GM23338 (cell line): ENCODE data around the gene PTGR2.
"Not testable (repeated sequence)": the region's sequence is repeated elsewhere in the genome, so short reads cannot be mapped to it uniquely, and the experiment has no call there.

Source experiments
- EZH2 ChIP-seq: fragments of 200-600 bp; sonication (generic); IDR thresholded peaks from one replicate; pipeline ENCODE4 v1.8.0; 2017; ENCODE audit warnings: antibody characterized with exemption, mild to moderate bottlenecking, low read depth; ENCODE audit not compliant: unreplicated experiment
- EZH2phosphoT487 ChIP-seq: fragments of 200-600 bp; sonication (generic); IDR thresholded peaks from one replicate; pipeline ENCODE4 v1.8.1; 2018; ENCODE audit warnings: antibody characterized with exemption; ENCODE audit not compliant: unreplicated experiment
- REST ChIP-seq: IDR thresholded peaks from one replicate; pipeline ENCODE4 v1.6.1; 2018; ENCODE audit warnings: antibody characterized with exemption; ENCODE audit not compliant: unreplicated experiment
- TF ChIP-seq, protein P1 (sequence below), 2 experiments: fragments of 200-600 bp in 1 of 2; sonication (generic) in 1 of 2; conservative IDR thresholded peaks; 2 replicates each; pipeline versions ENCODE4 v1.5.1 to v1.6.1; 2016 to 2017; ENCODE audit warnings: antibody characterized with exemption in 2 of 2, low read depth in 2 of 2, mild to moderate bottlenecking in 2 of 2, moderate library complexity in 1 of 2

DNA sequence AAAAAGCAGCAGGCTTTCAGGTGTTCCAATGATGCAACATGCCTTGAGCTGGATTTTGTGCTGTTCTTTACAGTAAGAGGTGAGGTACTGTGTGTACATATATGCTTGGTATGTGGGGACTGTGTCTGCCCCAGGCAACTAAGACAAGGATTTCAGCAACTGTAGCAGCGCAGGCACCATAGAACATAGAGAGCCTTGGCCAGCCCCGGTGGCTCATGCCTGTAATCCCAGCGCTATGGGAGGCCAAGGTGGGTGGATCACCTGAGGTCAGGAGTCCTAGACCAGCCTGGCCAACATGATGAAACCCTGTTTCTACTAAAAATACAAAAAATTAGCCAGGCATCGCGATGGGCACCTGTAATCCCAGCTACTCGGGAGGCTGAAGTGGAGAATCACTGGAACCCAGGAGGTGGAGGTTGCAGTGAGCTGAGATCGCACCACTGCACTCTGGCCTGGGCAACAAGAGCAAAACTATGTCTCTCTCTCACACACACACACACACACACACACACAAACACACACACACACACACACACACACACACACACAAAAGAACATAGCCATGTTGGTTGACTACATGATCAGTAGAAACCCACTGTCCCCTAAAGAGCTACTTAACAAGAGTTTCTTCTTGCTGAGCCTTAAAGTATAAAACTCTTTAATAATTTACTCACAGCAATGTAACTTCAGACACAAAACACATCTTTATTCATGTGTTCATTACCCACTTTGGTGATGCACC lies 13.2 kb upstream of the PTGR2 start:
- TF ChIP-seq, protein P1, sequence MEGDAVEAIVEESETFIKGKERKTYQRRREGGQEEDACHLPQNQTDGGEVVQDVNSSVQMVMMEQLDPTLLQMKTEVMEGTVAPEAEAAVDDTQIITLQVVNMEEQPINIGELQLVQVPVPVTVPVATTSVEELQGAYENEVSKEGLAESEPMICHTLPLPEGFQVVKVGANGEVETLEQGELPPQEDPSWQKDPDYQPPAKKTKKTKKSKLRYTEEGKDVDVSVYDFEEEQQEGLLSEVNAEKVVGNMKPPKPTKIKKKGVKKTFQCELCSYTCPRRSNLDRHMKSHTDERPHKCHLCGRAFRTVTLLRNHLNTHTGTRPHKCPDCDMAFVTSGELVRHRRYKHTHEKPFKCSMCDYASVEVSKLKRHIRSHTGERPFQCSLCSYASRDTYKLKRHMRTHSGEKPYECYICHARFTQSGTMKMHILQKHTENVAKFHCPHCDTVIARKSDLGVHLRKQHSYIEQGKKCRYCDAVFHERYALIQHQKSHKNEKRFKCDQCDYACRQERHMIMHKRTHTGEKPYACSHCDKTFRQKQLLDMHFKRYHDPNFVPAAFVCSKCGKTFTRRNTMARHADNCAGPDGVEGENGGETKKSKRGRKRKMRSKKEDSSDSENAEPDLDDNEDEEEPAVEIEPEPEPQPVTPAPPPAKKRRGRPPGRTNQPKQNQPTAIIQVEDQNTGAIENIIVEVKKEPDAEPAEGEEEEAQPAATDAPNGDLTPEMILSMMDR (conservative IDR thresholded peaks at IDR 0.05; ENCODE audit: low read depth in 2 of 2), result not testable (repeated sequence)
- not testable (repeated sequence) for TF ChIP-seq EZH2, REST, EZH2phosphoT487
